ENCODE data around the gene DIP2A.
"Not testable (repeated sequence)": the region's sequence is repeated elsewhere in the genome, so short reads cannot be mapped to it uniquely, and the experiment has no call there.

DIP2A gene

DNA sequence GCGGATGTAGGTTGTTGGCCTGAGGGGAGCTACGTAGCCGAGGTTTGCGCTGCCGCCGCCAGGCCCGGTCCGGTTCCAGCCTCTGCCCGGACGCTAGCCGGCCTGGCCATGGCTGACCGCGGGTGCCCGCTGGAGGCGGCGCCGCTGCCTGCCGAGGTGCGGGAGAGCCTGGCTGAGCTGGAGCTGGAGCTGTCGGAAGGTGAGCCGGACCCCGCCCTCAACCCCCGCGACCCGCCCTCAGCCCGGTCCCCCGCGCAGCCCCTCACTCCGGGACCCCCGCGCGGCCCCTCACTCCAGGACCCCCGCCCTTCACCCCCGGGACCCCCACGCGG, 299 bp downstream of the DIP2A start:
- H3K27ac ChIP-seq (ENCODE audit: insufficient read depth, low read depth, low read length, poor library complexity, severe bottlenecking) = no peak overlapping the region

DNA sequence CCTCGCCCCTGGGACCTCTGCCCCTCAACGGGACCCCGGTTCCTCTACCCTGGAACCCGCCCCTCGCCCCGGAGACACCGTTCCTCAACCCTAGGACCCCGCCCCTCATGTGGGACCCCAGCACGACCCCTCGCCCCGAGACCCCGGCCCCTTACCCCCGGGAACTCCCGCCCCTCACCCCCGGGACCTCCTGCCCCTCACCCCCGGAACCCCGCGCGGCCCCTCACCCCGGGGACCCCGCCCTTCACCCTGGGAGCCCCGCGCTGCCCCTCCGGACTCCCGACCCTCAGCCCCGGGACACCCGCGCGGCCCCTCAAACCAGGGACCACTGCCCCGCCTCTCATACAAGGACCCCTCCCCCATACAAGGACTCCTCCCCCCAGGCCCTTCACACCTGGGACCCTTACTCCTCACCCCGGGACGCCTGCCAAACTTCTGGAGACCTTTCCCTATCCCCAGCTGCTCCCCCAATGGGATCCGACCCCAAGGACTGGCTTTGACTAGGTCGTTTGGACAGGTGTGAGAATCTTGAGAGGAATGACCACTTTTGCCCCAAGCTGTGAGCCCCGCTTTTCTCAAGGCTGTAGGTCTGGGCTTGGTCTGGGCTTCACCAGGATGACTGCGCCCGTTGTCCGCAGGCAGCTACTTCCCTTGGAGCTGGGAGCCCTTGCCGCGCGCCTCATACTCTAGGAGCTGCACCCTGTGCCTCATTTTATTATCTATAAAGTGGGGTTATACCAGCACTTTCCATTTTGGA, 843 bp downstream of the DIP2A start:
- no peak overlapping the region for H3K27ac ChIP-seq (ENCODE audit: insufficient read depth, low read depth, low read length, poor library complexity, severe bottlenecking)
- H3K4me3 ChIP-seq (ENCODE audit: insufficient read depth, low read depth, low read length) = peak overlapping the region; percentile 82
- WGBS, 2 experiments = 5 to 7% methylated on average over 36 to 41 of the region's 41 CpGs
- H3K27me3 ChIP-seq (ENCODE audit: control insufficient read depth, insufficient read depth, low read length, poor library complexity, severe bottlenecking) = no peaks in the 10 kb centered on the region
- no peaks in the 10 kb centered on the region for H3K4me1 ChIP-seq (ENCODE audit: control insufficient read depth, insufficient read depth, low read length)
- H3K36me3 ChIP-seq (ENCODE audit: control insufficient read depth, insufficient read depth, low read length) = no peaks in the 10 kb centered on the region
- no peaks in the 10 kb centered on the region for H3K9me3 ChIP-seq (ENCODE audit: control insufficient read depth, low read length)

More for the DNA sequence above, 299 bp downstream of the DIP2A start:
- H3K27me3 ChIP-seq (ENCODE audit: control insufficient read depth, insufficient read depth, low read length, poor library complexity, severe bottlenecking) = no peaks in the 10 kb centered on the region
- WGBS, 2 experiments = 0% methylated on average over 36 of the region's 36 CpGs
- H3K36me3 ChIP-seq (ENCODE audit: control insufficient read depth, insufficient read depth, low read length) = no peaks in the 10 kb centered on the region
- peak overlapping the region; percentile 82 for H3K4me3 ChIP-seq (ENCODE audit: insufficient read depth, low read depth, low read length)
- no peaks in the 10 kb centered on the region for H3K9me3 ChIP-seq (ENCODE audit: control insufficient read depth, low read length)
- no peaks in the 10 kb centered on the region for H3K4me1 ChIP-seq (ENCODE audit: control insufficient read depth, insufficient read depth, low read length)

DNA sequence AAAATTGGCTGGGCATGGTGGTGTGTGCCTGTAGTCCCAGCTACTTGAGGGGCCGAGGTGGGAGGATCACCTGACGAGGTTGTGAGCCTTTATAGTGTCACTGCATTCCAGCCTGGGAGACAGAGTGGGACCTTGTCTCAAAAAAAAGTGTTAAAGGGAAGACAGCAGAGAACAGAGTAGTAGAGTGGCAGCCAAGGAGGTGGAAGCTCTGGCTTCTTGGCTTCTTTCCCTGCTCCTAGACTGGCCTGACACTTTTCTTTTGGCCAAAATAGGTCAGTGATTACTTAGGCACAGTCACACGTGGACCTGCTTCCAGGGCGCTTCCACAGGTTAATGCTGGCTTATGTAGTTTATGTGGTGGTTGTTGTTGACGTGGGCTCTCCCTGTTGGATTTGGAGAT, 3.2 kb downstream of the DIP2A start:
- Histone ChIP-seq H3K9me3 (ENCODE audit: control insufficient read depth, low read length) (no peaks in the 10 kb centered on the region), H3K27me3 (ENCODE audit: control insufficient read depth, insufficient read depth, low read length, poor library complexity, severe bottlenecking) (no peaks in the 10 kb centered on the region), H3K36me3 (ENCODE audit: control insufficient read depth, insufficient read depth, low read length) (no peaks in the 10 kb centered on the region), H3K4me1 (ENCODE audit: control insufficient read depth, insufficient read depth, low read length) (no peaks in the 10 kb centered on the region), H3K4me3 (ENCODE audit: insufficient read depth, low read depth, low read length) (no peak overlapping the region), H3K27ac (ENCODE audit: insufficient read depth, low read depth, low read length, poor library complexity, severe bottlenecking) (no peak overlapping the region)
- WGBS, 2 experiments = 90 to 93% methylated on average over 5 of the region's 5 CpGs

DNA sequence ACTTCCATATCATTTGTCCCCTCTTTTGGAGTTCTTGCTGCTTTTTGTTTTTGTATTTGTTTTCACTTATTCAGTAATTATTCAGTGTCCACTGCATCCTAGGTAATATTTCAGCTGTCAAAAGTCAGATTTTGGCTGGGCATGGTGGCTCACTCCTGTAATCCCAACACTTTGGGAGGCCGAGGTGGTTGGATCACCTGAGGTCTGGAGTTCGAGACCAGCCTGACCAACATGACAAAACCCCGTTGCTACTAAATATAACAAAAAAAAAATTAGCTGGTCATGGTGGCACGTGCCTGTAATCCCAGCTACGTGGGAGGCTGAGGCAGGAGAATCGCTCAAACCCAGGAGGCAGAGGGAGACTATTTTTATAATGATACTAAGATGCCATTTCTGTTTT, 6.5 kb downstream of the DIP2A start:
- not testable (repeated sequence) for H3K4me3 ChIP-seq (ENCODE audit: insufficient read depth, low read depth, low read length); H3K4me1 ChIP-seq (ENCODE audit: control insufficient read depth, insufficient read depth, low read length); H3K9me3 ChIP-seq (ENCODE audit: control insufficient read depth, low read length); H3K27ac ChIP-seq (ENCODE audit: insufficient read depth, low read depth, low read length, poor library complexity, severe bottlenecking); H3K36me3 ChIP-seq (ENCODE audit: control insufficient read depth, insufficient read depth, low read length); H3K27me3 ChIP-seq (ENCODE audit: control insufficient read depth, insufficient read depth, low read length, poor library complexity, severe bottlenecking)
- 92 to 97% methylated on average over 6 of the region's 6 CpGs for WGBS, 2 experiments

DNA sequence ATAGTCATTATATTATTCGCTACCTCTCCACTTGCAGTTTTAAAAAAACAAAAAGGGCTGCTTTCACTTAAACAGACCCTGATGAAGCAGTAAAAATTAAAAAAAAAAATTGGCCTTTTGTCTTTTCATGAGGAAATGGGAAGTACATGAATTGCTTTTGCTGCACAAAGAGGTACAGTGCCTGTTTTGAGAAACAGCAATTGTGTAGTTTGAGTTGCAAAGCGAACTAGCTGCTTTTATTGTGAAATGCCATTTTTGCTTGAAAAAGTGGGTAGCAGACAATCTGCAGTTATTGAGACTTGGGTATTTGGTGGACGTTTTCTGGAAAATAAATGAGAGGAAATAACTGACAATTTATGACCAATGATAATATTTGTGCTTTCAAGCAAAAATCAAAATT, 7.0 kb downstream of the DIP2A start:
- H3K4me3 ChIP-seq (ENCODE audit: insufficient read depth, low read depth, low read length) = no peak overlapping the region
- whole genome bisulfite sequencing, 2 experiments = 92 to 97% methylated on average over 3 of the region's 3 CpGs
- H3K4me1 ChIP-seq (ENCODE audit: control insufficient read depth, insufficient read depth, low read length) = no peaks in the 10 kb centered on the region
- no peak overlapping the region for H3K27ac ChIP-seq (ENCODE audit: insufficient read depth, low read depth, low read length, poor library complexity, severe bottlenecking)
- no peaks in the 10 kb centered on the region for H3K27me3 ChIP-seq (ENCODE audit: control insufficient read depth, insufficient read depth, low read length, poor library complexity, severe bottlenecking)
- H3K9me3 ChIP-seq (ENCODE audit: control insufficient read depth, low read length) = no peaks in the 10 kb centered on the region
- H3K36me3 ChIP-seq (ENCODE audit: control insufficient read depth, insufficient read depth, low read length) = no peaks in the 10 kb centered on the region

DNA sequence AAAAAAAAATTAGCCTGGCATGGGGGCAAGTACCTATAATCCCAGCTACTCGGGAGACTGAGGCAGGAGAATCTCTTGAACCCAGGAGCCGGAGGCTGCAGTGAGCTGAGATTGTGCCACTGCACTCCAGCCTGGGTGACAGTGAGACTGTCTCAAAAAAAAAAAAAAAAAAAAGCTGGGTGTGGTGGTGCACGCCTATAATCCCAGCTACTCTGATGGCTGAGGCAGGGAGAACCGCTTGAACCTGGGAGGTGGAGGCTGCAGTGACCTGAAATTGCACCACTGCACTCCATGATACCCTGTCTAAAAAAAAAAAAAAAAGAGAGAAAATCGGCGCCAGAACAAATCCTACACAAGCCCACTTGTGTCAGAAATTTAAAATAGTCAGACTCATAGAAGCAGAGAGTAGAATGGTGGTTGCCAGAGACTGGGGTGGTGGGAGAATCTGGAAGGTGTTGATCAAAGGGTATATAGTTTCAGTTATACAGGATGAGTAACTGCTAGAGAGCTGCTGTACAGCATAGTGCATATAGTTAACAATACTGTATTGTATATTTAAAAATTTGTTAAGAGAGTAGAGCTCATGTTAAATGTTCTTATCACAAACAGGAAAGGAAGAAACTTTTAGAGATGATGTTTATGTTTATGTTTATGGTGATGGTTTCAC, 9.6 kb downstream of the DIP2A start:
- H3K36me3 ChIP-seq (ENCODE audit: control insufficient read depth, insufficient read depth, low read length) = no peaks in the 10 kb centered on the region
- H3K27me3 ChIP-seq (ENCODE audit: control insufficient read depth, insufficient read depth, low read length, poor library complexity, severe bottlenecking) = no peaks in the 10 kb centered on the region
- no peaks in the 10 kb centered on the region for H3K9me3 ChIP-seq (ENCODE audit: control insufficient read depth, low read length)
- 86 to 92% methylated on average over 4 to 6 of the region's 6 CpGs for WGBS, 2 experiments
- H3K4me3 ChIP-seq (ENCODE audit: insufficient read depth, low read depth, low read length) = no peak overlapping the region
- no peaks in the 10 kb centered on the region for H3K4me1 ChIP-seq (ENCODE audit: control insufficient read depth, insufficient read depth, low read length)
- H3K27ac ChIP-seq (ENCODE audit: insufficient read depth, low read depth, low read length, poor library complexity, severe bottlenecking) = no peak overlapping the region

DNA sequence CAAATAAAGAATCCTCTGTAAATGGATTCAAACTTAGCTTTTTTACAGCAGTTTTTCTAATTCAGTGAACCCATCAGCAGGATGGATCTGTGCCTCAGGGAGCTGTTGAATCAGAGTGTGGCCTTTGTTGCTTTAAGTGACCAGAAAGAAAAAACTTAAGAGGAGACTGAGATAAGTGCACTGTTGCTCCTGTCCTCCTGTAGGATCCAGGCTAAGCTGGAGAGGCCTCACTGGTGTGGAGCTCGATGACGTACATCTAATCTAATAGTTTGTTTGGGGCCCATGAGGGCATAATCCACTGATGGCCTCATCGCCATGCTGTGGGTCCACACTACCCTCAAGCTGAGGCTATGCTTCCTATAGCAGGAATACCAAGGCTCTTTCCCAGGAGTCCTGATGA, 10.6 kb downstream of the DIP2A start:
- no peak overlapping the region for H3K4me3 ChIP-seq (ENCODE audit: insufficient read depth, low read depth, low read length)
- H3K4me1 ChIP-seq (ENCODE audit: control insufficient read depth, insufficient read depth, low read length) = no peaks in the 10 kb centered on the region
- no peaks in the 10 kb centered on the region for H3K27me3 ChIP-seq (ENCODE audit: control insufficient read depth, insufficient read depth, low read length, poor library complexity, severe bottlenecking)
- no peak overlapping the region for H3K27ac ChIP-seq (ENCODE audit: insufficient read depth, low read depth, low read length, poor library complexity, severe bottlenecking)
- WGBS, 2 experiments = 94 to 97% methylated on average over 3 of the region's 3 CpGs
- H3K36me3 ChIP-seq (ENCODE audit: control insufficient read depth, insufficient read depth, low read length) = no peaks in the 10 kb centered on the region
- H3K9me3 ChIP-seq (ENCODE audit: control insufficient read depth, low read length) = no peaks in the 10 kb centered on the region

DNA sequence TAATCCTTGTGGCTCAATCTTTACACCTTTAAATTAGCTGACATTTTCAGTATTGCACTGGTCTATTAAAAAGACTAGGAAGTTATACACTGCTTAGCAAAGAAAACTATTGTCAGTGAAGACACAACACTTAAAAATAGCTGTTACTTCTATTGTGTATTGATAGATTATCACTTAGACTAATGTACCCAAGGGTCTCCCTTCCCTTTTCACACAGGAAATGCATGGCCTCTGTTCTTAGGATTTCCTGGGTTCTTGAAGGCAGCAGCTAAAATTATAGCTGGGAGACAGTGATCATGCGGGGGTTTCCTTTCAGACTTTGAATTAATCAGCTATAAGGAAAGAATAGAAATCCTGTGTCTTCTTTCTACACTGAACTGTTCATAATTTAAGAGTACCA, 12.8 kb downstream of the DIP2A start:
- no peak overlapping the region for H3K4me3 ChIP-seq (ENCODE audit: insufficient read depth, low read depth, low read length)
- no peak overlapping the region for H3K27ac ChIP-seq (ENCODE audit: insufficient read depth, low read depth, low read length, poor library complexity, severe bottlenecking)

DNA sequence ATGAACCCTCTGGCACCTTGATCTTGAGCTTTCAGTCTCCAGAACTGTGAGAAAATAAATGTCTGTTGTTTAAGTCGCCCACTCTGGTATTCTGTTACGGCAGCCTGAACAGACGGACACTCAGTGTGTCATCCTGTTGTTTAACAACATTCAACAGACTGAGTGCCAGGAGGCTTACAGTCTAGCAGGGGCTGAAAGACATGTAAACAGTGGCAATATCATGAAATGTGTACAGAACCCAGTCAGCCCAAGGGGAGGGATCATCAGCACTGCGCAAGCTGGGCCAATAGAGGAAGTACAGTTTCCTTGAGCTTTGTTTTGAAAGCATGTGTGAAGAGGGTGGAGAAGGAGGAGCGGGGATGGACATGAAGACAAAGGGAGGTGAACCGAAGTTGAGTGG, 13.6 kb downstream of the DIP2A start:
- WGBS, 2 experiments = 94 to 97% methylated on average over 6 of the region's 6 CpGs
- Histone ChIP-seq H3K9me3 (ENCODE audit: control insufficient read depth, low read length) (no peaks in the 10 kb centered on the region), H3K4me1 (ENCODE audit: control insufficient read depth, insufficient read depth, low read length) (no peaks in the 10 kb centered on the region), H3K27ac (ENCODE audit: insufficient read depth, low read depth, low read length, poor library complexity, severe bottlenecking) (no peak overlapping the region), H3K36me3 (ENCODE audit: control insufficient read depth, insufficient read depth, low read length) (no peaks in the 10 kb centered on the region), H3K4me3 (ENCODE audit: insufficient read depth, low read depth, low read length) (no peak overlapping the region), H3K27me3 (ENCODE audit: control insufficient read depth, insufficient read depth, low read length, poor library complexity, severe bottlenecking) (no peaks in the 10 kb centered on the region)

More for the DNA sequence above, 12.8 kb downstream of the DIP2A start:
- Histone ChIP-seq H3K9me3 (ENCODE audit: control insufficient read depth, low read length) (no peaks in the 10 kb centered on the region), H3K4me1 (ENCODE audit: control insufficient read depth, insufficient read depth, low read length) (no peaks in the 10 kb centered on the region), H3K36me3 (ENCODE audit: control insufficient read depth, insufficient read depth, low read length) (no peaks in the 10 kb centered on the region), H3K27me3 (ENCODE audit: control insufficient read depth, insufficient read depth, low read length, poor library complexity, severe bottlenecking) (no peaks in the 10 kb centered on the region)
- WGBS, 2 experiments = 95 to 100% methylated on average over 1 of the region's 1 CpG

DNA sequence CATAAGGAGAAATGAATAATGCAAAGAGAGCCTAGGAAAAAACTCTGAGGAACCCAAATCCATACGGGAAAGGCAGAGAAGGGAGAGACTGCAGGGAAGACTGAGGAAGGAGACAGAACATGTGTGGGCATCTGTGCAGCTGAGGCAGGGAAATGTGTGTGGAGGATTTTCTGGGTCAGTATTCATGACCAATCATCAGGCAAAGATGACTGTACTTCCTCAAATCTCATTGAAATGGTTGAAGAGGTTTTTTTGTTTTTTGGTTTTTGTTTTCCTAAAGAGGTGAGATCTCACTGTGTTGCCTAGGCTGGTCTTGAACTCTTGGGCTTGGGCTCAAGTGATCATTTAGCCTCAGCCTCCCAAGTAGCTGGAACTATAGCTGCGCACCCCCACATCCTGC, 15.7 kb downstream of the DIP2A start:
- WGBS, 2 experiments = 96 to 100% methylated on average over 2 of the region's 2 CpGs
- Histone ChIP-seq H3K36me3 (ENCODE audit: control insufficient read depth, insufficient read depth, low read length) (no peaks in the 10 kb centered on the region), H3K4me1 (ENCODE audit: control insufficient read depth, insufficient read depth, low read length) (no peaks in the 10 kb centered on the region), H3K4me3 (ENCODE audit: insufficient read depth, low read depth, low read length) (no peak overlapping the region), H3K27ac (ENCODE audit: insufficient read depth, low read depth, low read length, poor library complexity, severe bottlenecking) (no peak overlapping the region), H3K27me3 (ENCODE audit: control insufficient read depth, insufficient read depth, low read length, poor library complexity, severe bottlenecking) (no peaks in the 10 kb centered on the region), H3K9me3 (ENCODE audit: control insufficient read depth, low read length) (no peaks in the 10 kb centered on the region)
